HG03571 (cell line): ENCODE results near the gene ZC3H7B.

ENCODE experiments used
- ATAC-seq: cut with Tn5 transposase; IDR thresholded peaks from one replicate; pipeline ENCODE4 v1.9.1; 2021; ENCODE audit not compliant: unreplicated experiment

ZC3H7B gene

GRCh38 chr22:41324821-41325528 is 23.6 kb downstream of the ZC3H7B start:
- ATAC-seq: no peak

GRCh38 chr22:41327124-41327523 is 25.8 kb downstream of the ZC3H7B start:
- ATAC-seq: no peak

GRCh38 chr22:41330169-41330568 is 28.8 kb downstream of the ZC3H7B start:
- ATAC-seq: no peak

GRCh38 chr22:41332217-41332939 is 31.1 kb downstream of the ZC3H7B start:
- ATAC-seq: no peak

- no peak for ATAC-seq
These were observed 32.5 kb downstream of the ZC3H7B start for GRCh38 chr22:41333806-41334205.

GRCh38 chr22:41334215-41334614 is 32.9 kb downstream of the ZC3H7B start:
- no peak for ATAC-seq

GRCh38 chr22:41334951-41335635 is 33.8 kb downstream of the ZC3H7B start:
- no peak for ATAC-seq

GRCh38 chr22:41338614-41339212 is 37.4 kb downstream of the ZC3H7B start:
- no peak for ATAC-seq

GRCh38 chr22:41339823-41340222 is 38.5 kb downstream of the ZC3H7B start:
- ATAC-seq: no peak

GRCh38 chr22:41340357-41340756 is 39.0 kb downstream of the ZC3H7B start:
- ATAC-seq: no peak

- no peak for ATAC-seq
These were observed 39.7 kb downstream of the ZC3H7B start for GRCh38 chr22:41341012-41341411.

- no peak for ATAC-seq
These were observed 40.7 kb downstream of the ZC3H7B start for GRCh38 chr22:41341990-41342389.

- ATAC-seq: no peak
These were observed 42.0 kb downstream of the ZC3H7B start for GRCh38 chr22:41343300-41343699.

GRCh38 chr22:41343717-41344116 is 42.4 kb downstream of the ZC3H7B start:
- ATAC-seq: no peak

GRCh38 chr22:41344189-41344788 is 43.0 kb downstream of the ZC3H7B start:
- ATAC-seq: no peak

- no peak for ATAC-seq
These were observed 44.5 kb downstream of the ZC3H7B start for GRCh38 chr22:41345807-41346335.

GRCh38 chr22:41347066-41347859 is 45.9 kb downstream of the ZC3H7B start:
- ATAC-seq: no peak

GRCh38 chr22:41348964-41349484 is 47.7 kb downstream of the ZC3H7B start:
- ATAC-seq: no peak

GRCh38 chr22:41350087-41350486 is 48.8 kb downstream of the ZC3H7B start:
- no peak for ATAC-seq

GRCh38 chr22:41351011-41351410 is 49.7 kb downstream of the ZC3H7B start:
- no peak for ATAC-seq
